ENCODE data around the gene MT1E.
"Not testable (repeated sequence)": the region's sequence is repeated elsewhere in the genome, so short reads cannot be mapped to it uniquely, and the experiment has no call there.

MT1E gene

GRCh38 chr16:56607675-56608042 is 17.9 kb upstream of the MT1E start:
- no peak for DNase-seq

- peak; percentile 95 for DNase-seq
Observed at GRCh38 chr16:56608043-56608875, 17.3 kb upstream of the MT1E start, which contains the start of gene MT2A. Gene MT2A, plus strand, starts transcription at chr16:56608584. Its CDS starts 72 bp downstream, at chr16:56608656.

GRCh38 chr16:56608876-56609462 is 16.6 kb upstream of the MT1E start:
- no peak for DNase-seq

GRCh38 chr16:56609463-56609921 is 16.1 kb upstream of the MT1E start:
- DNase-seq = peak; percentile 87

GRCh38 chr16:56610017-56610608 is 15.5 kb upstream of the MT1E start:
- DNase-seq = peak; percentile 82

- DNase-seq = no peak
Observed at GRCh38 chr16:56610609-56611111, 14.9 kb upstream of the MT1E start.

- no peak for DNase-seq
Observed at GRCh38 chr16:56611281-56611833, 14.2 kb upstream of the MT1E start.

GRCh38 chr16:56613706-56614105 is 11.9 kb upstream of the MT1E start:
- no peak for DNase-seq

- DNase-seq = peak; percentile 86
Observed at GRCh38 chr16:56614549-56614991, 11.0 kb upstream of the MT1E start.

GRCh38 chr16:56615353-56615752 is 10.2 kb upstream of the MT1E start:
- no peak for DNase-seq

- DNase-seq = no peak
Observed at GRCh38 chr16:56616608-56617211, 8.9 kb upstream of the MT1E start.

GRCh38 chr16:56617212-56618085 is 8.1 kb upstream of the MT1E start:
- peak; percentile 65 for DNase-seq

GRCh38 chr16:56618138-56618537 is 7.4 kb upstream of the MT1E start:
- no peak for DNase-seq

- DNase-seq = no peak
Observed at GRCh38 chr16:56620339-56620897, 5.2 kb upstream of the MT1E start.

GRCh38 chr16:56621665-56622445 is 3.7 kb upstream of the MT1E start:
- not testable (repeated sequence) for DNase-seq

GRCh38 chr16:56623184-56623583 is 2.4 kb upstream of the MT1E start:
- not testable (repeated sequence) for DNase-seq

GRCh38 chr16:56623637-56624036 is 1.9 kb upstream of the MT1E start:
- DNase-seq = no peak

GRCh38 chr16:56625943-56626654 is 518 bp downstream of the MT1E start:
- peak; percentile 30 for DNase-seq

- no peak for DNase-seq
Observed at GRCh38 chr16:56626685-56627084, 1.1 kb downstream of the MT1E start.

Data from activated CD4-positive, alpha-beta T cell treated with anti-CD3 and anti-CD28 coated beads, Interleukin-2, amount 50 U/mL, for 16 hours (primary cell).